Hair follicular keratinocyte (primary cell): Measurements from ENCODE around the gene PELO. TPM values are rescaled to one million over a fixed set of nuclear protein-coding genes. Genes with fewer than 3 reads are reported as not detected.

ENCODE experiments used
- total RNA-seq: library from RNA; depleted of rRNA; stranded (reverse); fragments of >200 nt; gene quantifications from 2 replicates; pipeline ENCODE4 v1.2.3, GENCODE V29; 2015

Gene PELO, protein sequence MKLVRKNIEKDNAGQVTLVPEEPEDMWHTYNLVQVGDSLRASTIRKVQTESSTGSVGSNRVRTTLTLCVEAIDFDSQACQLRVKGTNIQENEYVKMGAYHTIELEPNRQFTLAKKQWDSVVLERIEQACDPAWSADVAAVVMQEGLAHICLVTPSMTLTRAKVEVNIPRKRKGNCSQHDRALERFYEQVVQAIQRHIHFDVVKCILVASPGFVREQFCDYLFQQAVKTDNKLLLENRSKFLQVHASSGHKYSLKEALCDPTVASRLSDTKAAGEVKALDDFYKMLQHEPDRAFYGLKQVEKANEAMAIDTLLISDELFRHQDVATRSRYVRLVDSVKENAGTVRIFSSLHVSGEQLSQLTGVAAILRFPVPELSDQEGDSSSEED
- 18.0 and 18.3 TPM in 2 replicates for total RNA-seq

DNA sequence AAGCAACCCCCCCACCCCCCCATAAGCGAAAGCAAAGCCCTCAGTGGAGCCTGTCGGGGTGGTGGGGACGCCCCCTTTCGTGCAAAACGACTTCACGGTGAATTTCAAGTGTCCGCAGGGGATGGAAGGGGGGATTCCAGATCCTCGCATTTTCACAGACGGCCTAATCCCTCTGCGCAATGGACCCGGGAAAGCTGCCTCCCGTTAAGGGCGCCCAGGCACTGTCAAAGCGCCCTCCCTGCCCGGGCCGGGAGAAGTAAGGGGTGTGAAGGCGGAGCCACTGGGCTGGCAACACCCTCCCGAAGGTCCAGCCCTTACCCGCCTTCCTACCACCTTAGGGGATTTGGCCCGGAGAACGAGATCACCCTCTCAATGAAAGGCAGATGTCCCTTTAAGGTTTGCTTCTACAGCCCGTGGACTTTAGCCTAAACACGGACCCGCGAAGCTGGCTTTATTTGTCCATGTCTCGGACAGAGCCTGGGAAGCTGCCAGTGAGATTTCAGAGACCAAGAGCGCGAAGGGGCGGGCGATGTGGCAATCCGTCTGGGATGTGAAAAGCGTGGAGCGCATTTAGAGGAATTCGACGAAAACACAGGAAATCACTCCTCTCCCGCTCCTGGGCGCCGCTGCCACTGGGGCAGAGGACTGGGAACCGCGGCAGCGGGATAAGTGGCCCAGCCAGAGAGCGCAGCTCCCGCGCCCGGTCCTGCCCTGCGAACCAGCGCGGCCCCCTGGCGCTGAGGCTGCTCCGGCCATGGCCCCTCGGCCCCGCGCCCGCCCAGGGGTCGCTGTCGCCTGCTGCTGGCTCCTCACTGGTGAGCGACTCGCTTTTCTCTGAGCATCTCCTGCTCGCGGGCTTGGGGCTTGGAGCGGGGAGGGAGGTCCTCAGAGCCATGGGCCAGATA lies at the start of gene PELO, which contains the start of gene ITGA1:
Gene PELO, plus strand, starts transcription at position 317 of the 905 bp plus-strand sequence. CDS start 12,479 bp downstream, outside the sequence.
Gene ITGA1, plus strand, starts transcription at position 317 of the 905 bp plus-strand sequence. Its CDS starts 438 bp downstream, at position 755.

Other genes starting within 250 kb of the PELO start
- gene ITGA1, start within 50 bp of the PELO start, total RNA-seq: 7.7 and 10.1 TPM in 2 replicates
- gene ITGA2, start 201.4 kb downstream of the PELO start, total RNA-seq: 27.3 and 52.1 TPM in 2 replicates